OCI-LY3 (cell line): ENCODE data around the gene PRMT5.

ENCODE experiments used
- H2AFZ ChIP-seq: fragments of 200-600, 300-600 bp; shearing (Covaris generic); 2 replicates; pipeline ENCODE4 v1.6.0; 2014; ENCODE audit warnings: antibody characterized with exemption, low read depth, low read length
- H3K27ac ChIP-seq: fragments of 200-600, 300-600 bp; sonication (generic); 2 replicates; pipeline ENCODE4 v1.5.1; 2014; ENCODE audit warnings: mild to moderate bottlenecking, low read length, moderate library complexity, mixed read lengths
- H3K27me3 ChIP-seq: fragments of 200-600, 300-600 bp; sonication (generic); 2 replicates; pipeline ENCODE4 v1.6.1; 2014; ENCODE audit warnings: low read depth, low read length, mixed read lengths
- H3K36me3 ChIP-seq: fragments of 200-600, 300-600 bp; sonication (generic); replicated peaks from 2 replicates; pipeline ENCODE3; 2014; ENCODE audit warnings: low read depth, low read length, mixed read lengths
- H3K4me1 ChIP-seq: fragments of 300-600, 200-600 bp; sonication (generic); 2 replicates; pipeline ENCODE4 v1.6.1; 2014; ENCODE audit warnings: low read length, mixed read lengths
- H3K4me2 ChIP-seq: fragments of 200-600, 300-600 bp; sonication (generic); 2 replicates; pipeline ENCODE4 v1.6.1; 2014; ENCODE audit warnings: low read length, mixed read lengths
- H3K4me3 ChIP-seq: fragments of 300-600, 200-600 bp; sonication (generic); 2 replicates; pipeline ENCODE4 v1.5.1; 2014; ENCODE audit warnings: antibody characterized with exemption, mild to moderate bottlenecking, low read length, moderate library complexity
- H3K79me2 ChIP-seq: fragments of 300-600, 200-600 bp; shearing (Covaris generic); 2 replicates; pipeline ENCODE4 v1.6.1; 2014; ENCODE audit warnings: mild to moderate bottlenecking, low read length, mixed read lengths
- H3K9ac ChIP-seq: fragments of 300-600, 200-600 bp; shearing (Covaris generic); 2 replicates; pipeline ENCODE4 v1.6.0; 2014; ENCODE audit warnings: mild to moderate bottlenecking, low read length, moderate library complexity
- H3K9me3 ChIP-seq: fragments of 200-600, 300-600 bp; shearing (Covaris generic); 2 replicates; pipeline ENCODE4 v1.6.1; 2014; ENCODE audit warnings: low read length, mixed read lengths; ENCODE audit not compliant: insufficient read depth
- H4K20me1 ChIP-seq: fragments of 200-600, 300-600 bp; sonication (generic); 2 replicates; pipeline ENCODE4 v1.6.1; 2016; ENCODE audit warnings: low read length, mixed read lengths; ENCODE audit not compliant: insufficient read depth
- CTCF ChIP-seq: fragments of 200-600, 300-600 bp; sonication (generic); IDR thresholded peaks from 2 replicates; pipeline ENCODE4 v1.5.1; 2014; ENCODE audit warnings: antibody characterized with exemption, low read length, low read depth
- EZH2phosphoT487 ChIP-seq: fragments of 200-600 bp; shearing (Covaris generic); IDR thresholded peaks from 2 replicates; pipeline ENCODE4 v1.6.1; 2018; ENCODE audit warnings: antibody characterized with exemption, mixed run types, low read depth

The PRMT5 gene

GRCh38 chr14:22872033-22872832 lies 56.9 kb downstream of the PRMT5 start:
- peaks cover 26% of the 10 kb centered on the region for H3K36me3 ChIP-seq
- no peaks in the 10 kb centered on the region for H3K9me3 ChIP-seq
- H4K20me1 ChIP-seq, result peaks cover 4% of the 10 kb centered on the region; the same call in 1 of the 2 replicates
- no peak for TF ChIP-seq EZH2phosphoT487
- TF ChIP-seq CTCF, result peak; percentile 90
- H3K79me2 ChIP-seq, result peaks cover 13% of the 10 kb centered on the region; the same call in 1 of the 2 replicates
- peak overlapping the region; percentile 91 for H3K9ac ChIP-seq
- peak overlapping the region; percentile 65; the same call in 1 of the 2 replicates for H2AFZ ChIP-seq
- H3K27me3 ChIP-seq, result no peaks in the 10 kb centered on the region
- peak overlapping the region; percentile 90 for H3K4me2 ChIP-seq
- H3K27ac ChIP-seq, result peak overlapping the region; percentile 93
- peak overlapping the region; percentile 79 for H3K4me3 ChIP-seq
- H3K4me1 ChIP-seq, result peaks cover 15% of the 10 kb centered on the region

GRCh38 chr14:22871224-22872032 lies 57.7 kb downstream of the PRMT5 start, which contains the start of gene LRP10:
LRP10 (plus strand) TSS chr14:22871740; CDS start chr14:22872304, 564 bp downstream.
- H3K9ac ChIP-seq, result peak within 1 kb of the TSS; percentile 91
- peak within 1 kb of the TSS; percentile 65; the same call in 1 of the 2 replicates for H2AFZ ChIP-seq
- H3K79me2 ChIP-seq, result peaks cover 13% of the 10 kb centered on the region; the same call in 1 of the 2 replicates
- no peaks in the 10 kb centered on the region for H3K9me3 ChIP-seq
- H3K27me3 ChIP-seq, result no peaks in the 10 kb centered on the region
- peaks cover 15% of the 10 kb centered on the region for H3K4me1 ChIP-seq
- peak within 1 kb of the TSS; percentile 79 for H3K4me3 ChIP-seq
- H3K36me3 ChIP-seq, result peaks cover 24% of the 10 kb centered on the region
- peaks cover 4% of the 10 kb centered on the region; the same call in 1 of the 2 replicates for H4K20me1 ChIP-seq
- H3K4me2 ChIP-seq, result peak within 1 kb of the TSS; percentile 90
- peak within 1 kb of the TSS; percentile 93 for H3K27ac ChIP-seq
- TF ChIP-seq EZH2phosphoT487 (no peak), CTCF (no peak)

GRCh38 chr14:22870811-22871223 lies 58.4 kb downstream of the PRMT5 start:
- peaks cover 13% of the 10 kb centered on the region; the same call in 1 of the 2 replicates for H3K79me2 ChIP-seq
- H3K27ac ChIP-seq, result peak overlapping the region; percentile 93
- H3K9ac ChIP-seq, result peak overlapping the region; percentile 91
- no peaks in the 10 kb centered on the region for H3K9me3 ChIP-seq
- H3K4me3 ChIP-seq, result peak overlapping the region; percentile 79
- no peaks in the 10 kb centered on the region for H3K27me3 ChIP-seq
- H2AFZ ChIP-seq, result peak overlapping the region; percentile 35; the same call in 1 of the 2 replicates
- TF ChIP-seq CTCF (no peak), EZH2phosphoT487 (no peak)
- H4K20me1 ChIP-seq, result peaks cover 4% of the 10 kb centered on the region; the same call in 1 of the 2 replicates
- H3K4me2 ChIP-seq, result peak overlapping the region; percentile 90
- peaks cover 18% of the 10 kb centered on the region for H3K36me3 ChIP-seq
- H3K4me1 ChIP-seq, result peaks cover 15% of the 10 kb centered on the region
